ENCODE measurements around the gene MRPL22. TPM values are rescaled to one million over a fixed set of nuclear protein-coding genes. Genes with fewer than 3 reads are reported as not detected.

The MRPL22 gene
- total and polyA plus RNA-seq, 3 experiments from 2014 or later, result 87.2 to 90.2 (median 88.5) TPM

- no peaks in the 10 kb centered on the region for H3K36me3 ChIP-seq (ENCODE audit: insufficient read depth, low read length)
- H3K9me3 ChIP-seq (ENCODE audit: low read length), result no peaks in the 10 kb centered on the region
- H3K4me3 ChIP-seq (ENCODE audit: low read length), result no peak overlapping the region
- H3K27me3 ChIP-seq (ENCODE audit: insufficient read depth, low read length, poor library complexity, severe bottlenecking), result no peaks in the 10 kb centered on the region
- peaks cover 0 to 4% (median 2%) of the 10 kb centered on the region in 3 donors for H3K36me3 Mint-ChIP-seq
- CTCF ChIA-PET, result no interaction called here
- peaks cover 7 to 21% of the 10 kb centered on the region in 2 donors for H3K27me3 Mint-ChIP-seq
- no peak overlapping the region for H3K4me3 Mint-ChIP-seq
- no peaks in the 10 kb centered on the region for H3K4me1 Mint-ChIP-seq
- no peak for DNase-seq
- H3K4me1 ChIP-seq (ENCODE audit: insufficient read depth, low read length), result no peaks in the 10 kb centered on the region
- POLR2A ChIA-PET, result no interaction called here
- H3K9me3 Mint-ChIP-seq, result peaks cover 0 to 1% (median 0%) of the 10 kb centered on the region in 5 donors
- H3K27ac Mint-ChIP-seq, result no peak overlapping the region
- no peak overlapping the region for H3K27ac ChIP-seq (ENCODE audit: low read depth, low read length)
These were observed 44.2 kb downstream of the MRPL22 start for GRCh38 chr5:154984946-154985516.

- no peaks in the 10 kb centered on the region for H3K36me3 ChIP-seq (ENCODE audit: insufficient read depth, low read length)
- no peak overlapping the region for H3K4me3 ChIP-seq (ENCODE audit: low read length)
- no peaks in the 10 kb centered on the region for H3K9me3 ChIP-seq (ENCODE audit: low read length)
- no peaks in the 10 kb centered on the region for H3K4me1 Mint-ChIP-seq
- H3K36me3 Mint-ChIP-seq, result peaks cover 0 to 4% (median 2%) of the 10 kb centered on the region in 3 donors
- POLR2A ChIA-PET, result no interaction called here
- CTCF ChIA-PET, result no interaction called here
- DNase-seq, result no peak
- H3K4me1 ChIP-seq (ENCODE audit: insufficient read depth, low read length), result no peaks in the 10 kb centered on the region
- H3K4me3 Mint-ChIP-seq, result no peak overlapping the region
- no peak overlapping the region for H3K27ac ChIP-seq (ENCODE audit: low read depth, low read length)
- H3K9me3 Mint-ChIP-seq, result peaks cover 0 to 1% (median 0%) of the 10 kb centered on the region in 5 donors
- peaks cover 7 to 21% of the 10 kb centered on the region in 2 donors for H3K27me3 Mint-ChIP-seq
- H3K27ac Mint-ChIP-seq, result no peak overlapping the region
- H3K27me3 ChIP-seq (ENCODE audit: insufficient read depth, low read length, poor library complexity, severe bottlenecking), result no peaks in the 10 kb centered on the region
These were observed 45.3 kb downstream of the MRPL22 start for GRCh38 chr5:154986151-154986550.

- Mint-ChIP-seq H3K4me3 (no peak overlapping the region), H3K4me1 (no peaks in the 10 kb centered on the region), H3K27me3 (peaks cover 4 to 19% of the 10 kb centered on the region in 2 donors), H3K9me3 (peaks cover 0 to 1% (median 0%) of the 10 kb centered on the region in 5 donors), H3K27ac (no peak overlapping the region), H3K36me3 (no peaks in the 10 kb centered on the region)
- CTCF ChIA-PET, result no interaction called here
- Histone ChIP-seq H3K9me3 (ENCODE audit: low read length) (no peaks in the 10 kb centered on the region), H3K4me1 (ENCODE audit: insufficient read depth, low read length) (no peaks in the 10 kb centered on the region), H3K27ac (ENCODE audit: low read depth, low read length) (no peak overlapping the region), H3K4me3 (ENCODE audit: low read length) (no peak overlapping the region), H3K27me3 (ENCODE audit: insufficient read depth, low read length, poor library complexity, severe bottlenecking) (no peaks in the 10 kb centered on the region), H3K36me3 (ENCODE audit: insufficient read depth, low read length) (no peaks in the 10 kb centered on the region)
- POLR2A ChIA-PET, result interaction anchor here (0.6 kb wide), 1 partner anchor 130 kb away, joined by 3 read pairs; no protein-coding TSS in a partner anchor
- no peak for DNase-seq
These were observed 48.8 kb downstream of the MRPL22 start for GRCh38 chr5:154989626-154990025.

GRCh38 chr5:154993461-154993860 lies 52.6 kb downstream of the MRPL22 start:
- DNase-seq, result no peak
- Mint-ChIP-seq H3K27me3 (peaks cover 0 to 9% of the 10 kb centered on the region in 2 donors), H3K9me3 (peaks cover 0 to 1% (median 0%) of the 10 kb centered on the region in 5 donors), H3K36me3 (no peaks in the 10 kb centered on the region), H3K27ac (no peak overlapping the region), H3K4me1 (no peaks in the 10 kb centered on the region), H3K4me3 (no peak overlapping the region)
- Histone ChIP-seq H3K4me3 (ENCODE audit: low read length) (no peak overlapping the region), H3K27ac (ENCODE audit: low read depth, low read length) (no peak overlapping the region), H3K27me3 (ENCODE audit: insufficient read depth, low read length, poor library complexity, severe bottlenecking) (no peaks in the 10 kb centered on the region), H3K4me1 (ENCODE audit: insufficient read depth, low read length) (no peaks in the 10 kb centered on the region), H3K36me3 (ENCODE audit: insufficient read depth, low read length) (no peaks in the 10 kb centered on the region), H3K9me3 (ENCODE audit: low read length) (no peaks in the 10 kb centered on the region)
- ChIA-PET POLR2A (no interaction called here), CTCF (no interaction called here)

GRCh38 chr5:154995679-154996078 lies 54.8 kb downstream of the MRPL22 start:
- Histone ChIP-seq H3K36me3 (ENCODE audit: insufficient read depth, low read length) (no peaks in the 10 kb centered on the region), H3K9me3 (ENCODE audit: low read length) (no peaks in the 10 kb centered on the region), H3K4me1 (ENCODE audit: insufficient read depth, low read length) (no peaks in the 10 kb centered on the region), H3K27me3 (ENCODE audit: insufficient read depth, low read length, poor library complexity, severe bottlenecking) (no peaks in the 10 kb centered on the region), H3K27ac (ENCODE audit: low read depth, low read length) (no peak overlapping the region), H3K4me3 (ENCODE audit: low read length) (no peak overlapping the region)
- Mint-ChIP-seq H3K36me3 (no peaks in the 10 kb centered on the region), H3K9me3 (peaks cover 0 to 2% (median 0%) of the 10 kb centered on the region in 5 donors), H3K4me1 (no peaks in the 10 kb centered on the region), H3K27ac (no peak overlapping the region), H3K4me3 (no peak overlapping the region), H3K27me3 (peaks cover 6 to 9% of the 10 kb centered on the region in 2 donors)
- no peak for DNase-seq
- ChIA-PET POLR2A (no interaction called here), CTCF (no interaction called here)

- H3K27ac ChIP-seq (ENCODE audit: low read depth, low read length), result no peak overlapping the region
- no peak overlapping the region for H3K4me3 ChIP-seq (ENCODE audit: low read length)
- no peaks in the 10 kb centered on the region for H3K36me3 ChIP-seq (ENCODE audit: insufficient read depth, low read length)
- Mint-ChIP-seq H3K27ac (no peak overlapping the region), H3K4me3 (no peak overlapping the region), H3K36me3 (peaks cover 0 to 3% (median 0%) of the 10 kb centered on the region in 3 donors), H3K4me1 (no peaks in the 10 kb centered on the region), H3K9me3 (peaks cover 0 to 2% (median 0%) of the 10 kb centered on the region in 5 donors), H3K27me3 (peaks cover 6 to 21% of the 10 kb centered on the region in 2 donors)
- H3K27me3 ChIP-seq (ENCODE audit: insufficient read depth, low read length, poor library complexity, severe bottlenecking), result no peaks in the 10 kb centered on the region
- H3K9me3 ChIP-seq (ENCODE audit: low read length), result no peaks in the 10 kb centered on the region
- CTCF ChIA-PET, result no interaction called here
- H3K4me1 ChIP-seq (ENCODE audit: insufficient read depth, low read length), result no peaks in the 10 kb centered on the region
- DNase-seq, result no peak
- POLR2A ChIA-PET, result no interaction called here
These were observed 56.9 kb downstream of the MRPL22 start for GRCh38 chr5:154997746-154998145.

GRCh38 chr5:154999865-155000264 lies 59.0 kb downstream of the MRPL22 start:
- Histone ChIP-seq H3K4me1 (ENCODE audit: insufficient read depth, low read length) (no peaks in the 10 kb centered on the region), H3K36me3 (ENCODE audit: insufficient read depth, low read length) (no peaks in the 10 kb centered on the region), H3K27me3 (ENCODE audit: insufficient read depth, low read length, poor library complexity, severe bottlenecking) (no peaks in the 10 kb centered on the region), H3K27ac (ENCODE audit: low read depth, low read length) (no peak overlapping the region), H3K9me3 (ENCODE audit: low read length) (no peaks in the 10 kb centered on the region), H3K4me3 (ENCODE audit: low read length) (no peak overlapping the region)
- Mint-ChIP-seq H3K4me1 (no peaks in the 10 kb centered on the region), H3K27me3 (peaks cover 10 to 27% of the 10 kb centered on the region in 2 donors), H3K27ac (no peak overlapping the region), H3K36me3 (peaks cover 0 to 3% (median 0%) of the 10 kb centered on the region in 3 donors), H3K4me3 (no peak overlapping the region), H3K9me3 (peaks cover 0 to 3% (median 0%) of the 10 kb centered on the region in 5 donors)
- POLR2A ChIA-PET, result no interaction called here
- CTCF ChIA-PET, result no interaction called here
- no peak for DNase-seq

GRCh38 chr5:155001523-155001922 lies 60.6 kb downstream of the MRPL22 start:
- Histone ChIP-seq H3K9me3 (ENCODE audit: low read length) (no peaks in the 10 kb centered on the region), H3K36me3 (ENCODE audit: insufficient read depth, low read length) (no peaks in the 10 kb centered on the region), H3K27ac (ENCODE audit: low read depth, low read length) (no peak overlapping the region), H3K4me1 (ENCODE audit: insufficient read depth, low read length) (no peaks in the 10 kb centered on the region), H3K27me3 (ENCODE audit: insufficient read depth, low read length, poor library complexity, severe bottlenecking) (no peaks in the 10 kb centered on the region), H3K4me3 (ENCODE audit: low read length) (no peak overlapping the region)
- no peak overlapping the region for H3K4me3 Mint-ChIP-seq
- H3K4me1 Mint-ChIP-seq, result no peaks in the 10 kb centered on the region
- peaks cover 0 to 3% (median 0%) of the 10 kb centered on the region in 3 donors for H3K36me3 Mint-ChIP-seq
- peaks cover 0 to 3% (median 0%) of the 10 kb centered on the region in 5 donors for H3K9me3 Mint-ChIP-seq
- DNase-seq, result no peak
- peaks cover 12 to 31% of the 10 kb centered on the region in 2 donors for H3K27me3 Mint-ChIP-seq
- H3K27ac Mint-ChIP-seq, result no peak overlapping the region
- POLR2A ChIA-PET, result no interaction called here
- CTCF ChIA-PET, result no interaction called here
